Measurements from ENCODE around the gene CTDSPL. TPM values are rescaled to one million over a fixed set of nuclear protein-coding genes. Genes with fewer than 3 reads are reported as not detected.

Gene CTDSPL
- total RNA-seq, 1 experiment from 2014 or later, result 34.4 TPM

DNA sequence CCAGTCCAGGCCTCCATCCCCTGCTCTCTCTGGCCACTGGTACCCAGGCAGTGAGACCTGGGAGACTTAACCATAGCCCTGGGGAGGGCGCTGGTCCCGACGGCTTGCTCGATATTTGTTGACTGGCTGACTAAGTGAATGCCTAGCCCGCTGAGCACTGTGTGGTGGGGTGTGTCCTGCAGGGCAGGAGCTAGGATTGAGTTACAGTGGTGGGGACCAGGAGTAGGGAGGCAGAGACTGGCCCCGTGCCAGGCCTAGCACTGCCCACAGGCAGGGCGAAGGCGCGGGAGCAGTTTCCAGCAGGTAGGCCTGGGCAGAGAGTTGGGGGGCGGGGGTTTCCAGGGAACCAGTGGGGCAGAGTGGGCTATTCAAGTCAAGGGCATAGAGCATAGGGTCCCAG is 128.8 kb downstream of the CTDSPL start, which contains the start of gene VILL:
VILL (plus strand) TSS at position 260 of the 400 bp plus-strand sequence. CDS start 2,887 bp downstream, outside the sequence.
- Histone ChIP-seq H3K79me2 (ENCODE audit: insufficient read depth, low read length) (no peaks in the 10 kb centered on the region), H3K27ac (ENCODE audit: low read depth, low read length) (no peak within 1 kb of the TSS), H2AFZ (ENCODE audit: low read depth, low read length, poor library complexity, severe bottlenecking) (no peak within 1 kb of the TSS), H3K4me2 (ENCODE audit: low read length) (no peak within 1 kb of the TSS), H3K36me3 (ENCODE audit: control insufficient read depth in 1 of 2, insufficient read depth in 2 of 2, low read length in 2 of 2) (no peaks in the 10 kb centered on the region), H4K20me1 (ENCODE audit: insufficient read depth) (no peaks in the 10 kb centered on the region), H3K9me3 (ENCODE audit: control insufficient read depth in 1 of 2, insufficient read depth in 1 of 2, low read depth in 1 of 2, low read length in 2 of 2) (no peaks in the 10 kb centered on the region), H3K9ac (ENCODE audit: low read length) (no peak within 1 kb of the TSS), H3K27me3 (ENCODE audit: insufficient read depth, low read length) (no peaks in the 10 kb centered on the region), H3K4me3 (replicated peaks in 1 of 2; ENCODE audit: low read depth in 1 of 2, low read length in 2 of 2) (no peak within 1 kb of the TSS), H3K9me2 (ENCODE audit: insufficient read depth) (no peaks in the 10 kb centered on the region), H3K4me1 (ENCODE audit: control insufficient read depth in 1 of 2, insufficient read depth in 2 of 2, low read length in 2 of 2) (peaks cover 10 to 30% of the 10 kb centered on the region in 2 experiments; a peak in 3 of 4 replicates)
- TF ChIP-seq SIN3A (IDR thresholded peaks at IDR 0.05; ENCODE audit: low read depth), result no peak
- no peak for DNase-seq (ENCODE audit: low read depth, low spot score)
- peak; percentile 23; the same call in 1 of the 2 replicates for ATAC-seq
- CTCF ChIA-PET, result no interaction called here
- RAD21 ChIA-PET (ENCODE audit: low non-redundant PET in 1 of 2, low total read pairs in 2 of 2, uncharacterized antibody in 2 of 2, unreplicated experiment in 2 of 2), result no interaction called here
- POLR2A ChIA-PET, result no interaction called here
- intact Hi-C loops (cut with micrococcal nuclease), result no loop called here
- BruUV-seq (replicated peaks), result no TSS peak

DNA sequence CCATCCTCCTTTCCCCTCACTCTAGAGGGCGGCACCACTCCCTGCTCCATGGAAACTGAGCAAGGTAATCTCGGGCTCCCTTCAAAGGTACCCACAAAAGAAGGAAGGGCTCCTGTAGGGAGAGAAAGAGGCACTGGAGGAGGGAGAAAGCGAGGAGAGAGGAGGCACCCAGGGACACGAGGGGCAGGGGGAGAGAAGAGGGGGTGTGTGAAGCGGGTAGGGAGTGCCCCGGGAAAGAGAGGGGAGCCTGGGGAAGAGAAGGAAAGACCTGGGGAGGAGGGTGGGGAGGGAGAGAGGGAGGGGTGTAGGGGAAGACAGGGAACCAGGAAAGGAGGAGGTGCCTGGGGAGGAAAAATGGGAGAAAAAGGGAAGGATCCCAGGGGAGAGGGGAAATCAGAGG is 129.4 kb downstream of the CTDSPL start:
- CTCF ChIA-PET, result no interaction called here
- H3K9me2 ChIP-seq (ENCODE audit: insufficient read depth), result no peaks in the 10 kb centered on the region
- no peaks in the 10 kb centered on the region for H3K79me2 ChIP-seq (ENCODE audit: insufficient read depth, low read length)
- RAD21 ChIA-PET (ENCODE audit: low non-redundant PET in 1 of 2, low total read pairs in 2 of 2, uncharacterized antibody in 2 of 2, unreplicated experiment in 2 of 2), result no interaction called here
- H3K9ac ChIP-seq (ENCODE audit: low read length), result no peak overlapping the region
- H3K9me3 ChIP-seq (ENCODE audit: control insufficient read depth in 1 of 2, insufficient read depth in 1 of 2, low read depth in 1 of 2, low read length in 2 of 2), result no peaks in the 10 kb centered on the region
- POLR2A ChIA-PET, result no interaction called here
- no TSS peak for BruUV-seq (replicated peaks)
- H3K4me2 ChIP-seq (ENCODE audit: low read length), result no peak overlapping the region
- ATAC-seq (no peak), DNase-seq (ENCODE audit: low read depth, low spot score) (no peak)
- H4K20me1 ChIP-seq (ENCODE audit: insufficient read depth), result no peaks in the 10 kb centered on the region
- no peak overlapping the region for H3K4me3 ChIP-seq (replicated peaks in 1 of 2; ENCODE audit: low read depth in 1 of 2, low read length in 2 of 2)
- H3K27ac ChIP-seq (ENCODE audit: low read depth, low read length), result no peak overlapping the region
- H3K27me3 ChIP-seq (ENCODE audit: insufficient read depth, low read length), result no peaks in the 10 kb centered on the region
- no peaks in the 10 kb centered on the region for H3K36me3 ChIP-seq (ENCODE audit: control insufficient read depth in 1 of 2, insufficient read depth in 2 of 2, low read length in 2 of 2)
- H2AFZ ChIP-seq (ENCODE audit: low read depth, low read length, poor library complexity, severe bottlenecking), result no peak overlapping the region
- H3K4me1 ChIP-seq (ENCODE audit: control insufficient read depth in 1 of 2, insufficient read depth in 2 of 2, low read length in 2 of 2), result peaks cover 10 to 30% of the 10 kb centered on the region in 2 experiments; a peak in 3 of 4 replicates
- intact Hi-C loops (cut with micrococcal nuclease), result no loop called here
- TF ChIP-seq SRF (IDR thresholded peaks at IDR 0.05; ENCODE audit: low read depth) (no peak), EZH2 (IDR thresholded peaks at IDR 0.05) (no peak), RAD21 (IDR thresholded peaks at IDR 0.05; ENCODE audit: low read depth) (no peak), EGR1 (IDR thresholded peaks at IDR 0.05; ENCODE audit: low read depth) (no peak), SP1 (IDR thresholded peaks at IDR 0.05; ENCODE audit: low read depth) (no peak), ZFX (IDR thresholded peaks at IDR 0.05) (no peak), YY1 (IDR thresholded peaks at IDR 0.05; ENCODE audit: extremely low read depth, insufficient replicate concordance, low read depth, low read length) (no peak), ZNF274 (IDR thresholded peaks at IDR 0.05; ENCODE audit: low read depth, low read length) (no peak), SIN3A (IDR thresholded peaks at IDR 0.05; ENCODE audit: low read depth) (no peak), FOSL1 (IDR thresholded peaks at IDR 0.05; ENCODE audit: low read depth) (no peak), TCF7L2 (IDR thresholded peaks at IDR 0.05; ENCODE audit: borderline replicate concordance, extremely low read depth, insufficient read depth, insufficient read length) (no peak), POLR2A (IDR thresholded peaks at IDR 0.05; ENCODE audit: borderline replicate concordance, extremely low read depth, insufficient read depth, insufficient read length) (no peak), CBX3 (IDR thresholded peaks at IDR 0.05; ENCODE audit: low read depth) (no peak), POLR2AphosphoS5 (IDR thresholded peaks at IDR 0.05; ENCODE audit: low read depth, low read length) (no peak)
- TF ChIP-seq, protein P1, sequence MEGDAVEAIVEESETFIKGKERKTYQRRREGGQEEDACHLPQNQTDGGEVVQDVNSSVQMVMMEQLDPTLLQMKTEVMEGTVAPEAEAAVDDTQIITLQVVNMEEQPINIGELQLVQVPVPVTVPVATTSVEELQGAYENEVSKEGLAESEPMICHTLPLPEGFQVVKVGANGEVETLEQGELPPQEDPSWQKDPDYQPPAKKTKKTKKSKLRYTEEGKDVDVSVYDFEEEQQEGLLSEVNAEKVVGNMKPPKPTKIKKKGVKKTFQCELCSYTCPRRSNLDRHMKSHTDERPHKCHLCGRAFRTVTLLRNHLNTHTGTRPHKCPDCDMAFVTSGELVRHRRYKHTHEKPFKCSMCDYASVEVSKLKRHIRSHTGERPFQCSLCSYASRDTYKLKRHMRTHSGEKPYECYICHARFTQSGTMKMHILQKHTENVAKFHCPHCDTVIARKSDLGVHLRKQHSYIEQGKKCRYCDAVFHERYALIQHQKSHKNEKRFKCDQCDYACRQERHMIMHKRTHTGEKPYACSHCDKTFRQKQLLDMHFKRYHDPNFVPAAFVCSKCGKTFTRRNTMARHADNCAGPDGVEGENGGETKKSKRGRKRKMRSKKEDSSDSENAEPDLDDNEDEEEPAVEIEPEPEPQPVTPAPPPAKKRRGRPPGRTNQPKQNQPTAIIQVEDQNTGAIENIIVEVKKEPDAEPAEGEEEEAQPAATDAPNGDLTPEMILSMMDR (IDR thresholded peaks at IDR 0.05 in 2 of 3, conservative IDR thresholded peaks at IDR 0.05 in 1 of 3; ENCODE audit: borderline replicate concordance in 1 of 3, insufficient read depth in 1 of 3, low read depth in 2 of 3, low read length in 2 of 3), result no peak
- TF ChIP-seq, protein P2, sequence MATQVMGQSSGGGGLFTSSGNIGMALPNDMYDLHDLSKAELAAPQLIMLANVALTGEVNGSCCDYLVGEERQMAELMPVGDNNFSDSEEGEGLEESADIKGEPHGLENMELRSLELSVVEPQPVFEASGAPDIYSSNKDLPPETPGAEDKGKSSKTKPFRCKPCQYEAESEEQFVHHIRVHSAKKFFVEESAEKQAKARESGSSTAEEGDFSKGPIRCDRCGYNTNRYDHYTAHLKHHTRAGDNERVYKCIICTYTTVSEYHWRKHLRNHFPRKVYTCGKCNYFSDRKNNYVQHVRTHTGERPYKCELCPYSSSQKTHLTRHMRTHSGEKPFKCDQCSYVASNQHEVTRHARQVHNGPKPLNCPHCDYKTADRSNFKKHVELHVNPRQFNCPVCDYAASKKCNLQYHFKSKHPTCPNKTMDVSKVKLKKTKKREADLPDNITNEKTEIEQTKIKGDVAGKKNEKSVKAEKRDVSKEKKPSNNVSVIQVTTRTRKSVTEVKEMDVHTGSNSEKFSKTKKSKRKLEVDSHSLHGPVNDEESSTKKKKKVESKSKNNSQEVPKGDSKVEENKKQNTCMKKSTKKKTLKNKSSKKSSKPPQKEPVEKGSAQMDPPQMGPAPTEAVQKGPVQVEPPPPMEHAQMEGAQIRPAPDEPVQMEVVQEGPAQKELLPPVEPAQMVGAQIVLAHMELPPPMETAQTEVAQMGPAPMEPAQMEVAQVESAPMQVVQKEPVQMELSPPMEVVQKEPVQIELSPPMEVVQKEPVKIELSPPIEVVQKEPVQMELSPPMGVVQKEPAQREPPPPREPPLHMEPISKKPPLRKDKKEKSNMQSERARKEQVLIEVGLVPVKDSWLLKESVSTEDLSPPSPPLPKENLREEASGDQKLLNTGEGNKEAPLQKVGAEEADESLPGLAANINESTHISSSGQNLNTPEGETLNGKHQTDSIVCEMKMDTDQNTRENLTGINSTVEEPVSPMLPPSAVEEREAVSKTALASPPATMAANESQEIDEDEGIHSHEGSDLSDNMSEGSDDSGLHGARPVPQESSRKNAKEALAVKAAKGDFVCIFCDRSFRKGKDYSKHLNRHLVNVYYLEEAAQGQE (IDR thresholded peaks at IDR 0.05; ENCODE audit: low read depth), result no peak
- TF ChIP-seq, protein P3, sequence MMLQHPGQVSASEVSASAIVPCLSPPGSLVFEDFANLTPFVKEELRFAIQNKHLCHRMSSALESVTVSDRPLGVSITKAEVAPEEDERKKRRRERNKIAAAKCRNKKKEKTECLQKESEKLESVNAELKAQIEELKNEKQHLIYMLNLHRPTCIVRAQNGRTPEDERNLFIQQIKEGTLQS (IDR thresholded peaks at IDR 0.05), result no peak

Data from HCT116 (cell line).